Hepatocyte (in vitro differentiated cells): ENCODE data around the gene JAG2.

Source experiments
- EZH2 ChIP-seq: fragments of 200-600 bp; sonication (generic); IDR thresholded peaks from 2 replicates; pipeline ENCODE4 v1.6.1; 2016; ENCODE audit warnings: antibody characterized with exemption, mild to moderate bottlenecking, borderline replicate concordance
- EZH2phosphoT487 ChIP-seq: fragments of 200-600 bp; sonication (generic); IDR thresholded peaks from one replicate; pipeline ENCODE4 v1.6.1; 2018; ENCODE audit warnings: antibody characterized with exemption, mild to moderate bottlenecking, low read depth, moderate library complexity; ENCODE audit not compliant: unreplicated experiment, severe bottlenecking
- TF ChIP-seq, protein P1 (sequence below): fragments of 200-600 bp; sonication (generic); IDR thresholded peaks from 2 replicates; pipeline ENCODE4 v1.5.1; 2016; ENCODE audit warnings: antibody characterized with exemption, mild to moderate bottlenecking; ENCODE audit not compliant: poor library complexity

GRCh38 chr14:105107781-105108515 lies 60.6 kb downstream of the JAG2 start:
- TF ChIP-seq, protein P1, sequence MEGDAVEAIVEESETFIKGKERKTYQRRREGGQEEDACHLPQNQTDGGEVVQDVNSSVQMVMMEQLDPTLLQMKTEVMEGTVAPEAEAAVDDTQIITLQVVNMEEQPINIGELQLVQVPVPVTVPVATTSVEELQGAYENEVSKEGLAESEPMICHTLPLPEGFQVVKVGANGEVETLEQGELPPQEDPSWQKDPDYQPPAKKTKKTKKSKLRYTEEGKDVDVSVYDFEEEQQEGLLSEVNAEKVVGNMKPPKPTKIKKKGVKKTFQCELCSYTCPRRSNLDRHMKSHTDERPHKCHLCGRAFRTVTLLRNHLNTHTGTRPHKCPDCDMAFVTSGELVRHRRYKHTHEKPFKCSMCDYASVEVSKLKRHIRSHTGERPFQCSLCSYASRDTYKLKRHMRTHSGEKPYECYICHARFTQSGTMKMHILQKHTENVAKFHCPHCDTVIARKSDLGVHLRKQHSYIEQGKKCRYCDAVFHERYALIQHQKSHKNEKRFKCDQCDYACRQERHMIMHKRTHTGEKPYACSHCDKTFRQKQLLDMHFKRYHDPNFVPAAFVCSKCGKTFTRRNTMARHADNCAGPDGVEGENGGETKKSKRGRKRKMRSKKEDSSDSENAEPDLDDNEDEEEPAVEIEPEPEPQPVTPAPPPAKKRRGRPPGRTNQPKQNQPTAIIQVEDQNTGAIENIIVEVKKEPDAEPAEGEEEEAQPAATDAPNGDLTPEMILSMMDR: no peak
- TF ChIP-seq EZH2: no peak
- no peak for TF ChIP-seq EZH2phosphoT487
